HG03095 (cell line): ENCODE data around the gene GPRC5C.

Experiments used
- ATAC-seq: cut with Tn5 transposase; IDR thresholded peaks from one replicate; pipeline ENCODE4 v1.9.1; 2021; ENCODE audit warnings: moderate library complexity; ENCODE audit not compliant: unreplicated experiment

GPRC5C gene

GRCh38 chr17:74450925-74451403, 19.1 kb downstream of the GPRC5C start:
- ATAC-seq = no peak

GRCh38 chr17:74451557-74451956, 19.7 kb downstream of the GPRC5C start:
- ATAC-seq = no peak

GRCh38 chr17:74452033-74452840, 20.3 kb downstream of the GPRC5C start:
- ATAC-seq = no peak

GRCh38 chr17:74452841-74453661, 21.2 kb downstream of the GPRC5C start:
- ATAC-seq = no peak

- ATAC-seq = peak; percentile 20
Measured at GRCh38 chr17:74453665-74454196, 21.8 kb downstream of the GPRC5C start.

GRCh38 chr17:74454197-74455024, 22.5 kb downstream of the GPRC5C start:
- ATAC-seq = peak; percentile 85

GRCh38 chr17:74455025-74455545, 23.2 kb downstream of the GPRC5C start:
- ATAC-seq = no peak

GRCh38 chr17:74455821-74456220, 23.9 kb downstream of the GPRC5C start:
- no peak for ATAC-seq

- no peak for ATAC-seq
Measured at GRCh38 chr17:74457146-74457819, 25.4 kb downstream of the GPRC5C start.

- no peak for ATAC-seq
Measured at GRCh38 chr17:74457820-74458166, 25.9 kb downstream of the GPRC5C start.

- no peak for ATAC-seq
Measured at GRCh38 chr17:74458835-74459234, 26.9 kb downstream of the GPRC5C start.

- ATAC-seq = no peak
Measured at GRCh38 chr17:74459622-74460021, 27.7 kb downstream of the GPRC5C start.

- ATAC-seq = no peak
Measured at GRCh38 chr17:74460241-74460640, 28.4 kb downstream of the GPRC5C start.

GRCh38 chr17:74460996-74461395, 29.1 kb downstream of the GPRC5C start:
- ATAC-seq = no peak

- ATAC-seq = no peak
Measured at GRCh38 chr17:74461611-74462010, 29.7 kb downstream of the GPRC5C start.

GRCh38 chr17:74464730-74465377, 33.0 kb downstream of the GPRC5C start:
- ATAC-seq = no peak

GRCh38 chr17:74465378-74466110, 33.7 kb downstream of the GPRC5C start:
- no peak for ATAC-seq

- no peak for ATAC-seq
Measured at GRCh38 chr17:74466111-74466827, 34.4 kb downstream of the GPRC5C start, which contains the start of gene CD300A. TSS of gene CD300A (plus strand) at chr17:74466634. CDS start at chr17:74466704, 70 bp downstream.
